KG1 (cell line): Measurements from ENCODE around the gene DCLRE1A.
"Not testable (repeated sequence)": the region's sequence is repeated elsewhere in the genome, so short reads cannot be mapped to it uniquely, and the experiment has no call there.

ENCODE experiments used
- DNase-seq: peaks from one replicate; lab custom pipeline; 2025; lab: John Stamatoyannopoulos, UW

DCLRE1A gene

GRCh38 chr10:113858541-113858940, 4.7 kb upstream of the DCLRE1A start:
- DNase-seq, result no peak

- DNase-seq, result no peak
Measured at GRCh38 chr10:113857210-113857609, 3.3 kb upstream of the DCLRE1A start.

GRCh38 chr10:113856563-113856962, 2.7 kb upstream of the DCLRE1A start:
- no peak for DNase-seq

- DNase-seq, result peak; percentile 71
Measured at GRCh38 chr10:113854761-113855588, 1.1 kb upstream of the DCLRE1A start.

GRCh38 chr10:113853578-113854012, 287 bp downstream of the DCLRE1A start:
- no peak for DNase-seq

GRCh38 chr10:113849946-113850345, 3.9 kb downstream of the DCLRE1A start:
- no peak for DNase-seq

GRCh38 chr10:113849140-113849803, 4.6 kb downstream of the DCLRE1A start:
- no peak for DNase-seq

GRCh38 chr10:113846036-113846435, 7.8 kb downstream of the DCLRE1A start:
- no peak for DNase-seq

- no peak for DNase-seq
Measured at GRCh38 chr10:113843972-113844485, 9.9 kb downstream of the DCLRE1A start.

- no peak for DNase-seq
Measured at GRCh38 chr10:113842171-113842570, 11.7 kb downstream of the DCLRE1A start.

GRCh38 chr10:113828567-113828966, 25.3 kb downstream of the DCLRE1A start:
- not testable (repeated sequence) for DNase-seq

- no peak for DNase-seq
Measured at GRCh38 chr10:113825791-113826190, 28.1 kb downstream of the DCLRE1A start.

GRCh38 chr10:113823389-113823788, 30.5 kb downstream of the DCLRE1A start:
- no peak for DNase-seq

GRCh38 chr10:113822174-113822573, 31.7 kb downstream of the DCLRE1A start:
- no peak for DNase-seq

GRCh38 chr10:113821306-113821705, 32.6 kb downstream of the DCLRE1A start:
- DNase-seq, result not testable (repeated sequence)

GRCh38 chr10:113820507-113820906, 33.4 kb downstream of the DCLRE1A start:
- no peak for DNase-seq

GRCh38 chr10:113819989-113820388, 33.9 kb downstream of the DCLRE1A start:
- DNase-seq, result no peak

GRCh38 chr10:113814700-113815099, 39.2 kb downstream of the DCLRE1A start:
- not testable (repeated sequence) for DNase-seq

GRCh38 chr10:113808168-113808567, 45.7 kb downstream of the DCLRE1A start:
- DNase-seq, result no peak

- DNase-seq, result no peak
Measured at GRCh38 chr10:113806503-113806902, 47.4 kb downstream of the DCLRE1A start.

GRCh38 chr10:113802997-113803396, 50.9 kb downstream of the DCLRE1A start:
- DNase-seq, result no peak

- no peak for DNase-seq
Measured at GRCh38 chr10:113801569-113801968, 52.3 kb downstream of the DCLRE1A start.

- DNase-seq, result no peak
Measured at GRCh38 chr10:113791691-113792090, 62.2 kb downstream of the DCLRE1A start.
